OCI-LY1 (cell line): ENCODE measurements around the gene FOXN1.

Source experiments
- H2AFZ ChIP-seq: fragments of 200-600 bp; sonication (generic), shearing (Covaris generic); 2 replicates; pipeline ENCODE4 v1.6.0; 2014; ENCODE audit warnings: antibody characterized with exemption, mild to moderate bottlenecking, low read length
- H3F3A ChIP-seq: fragments of 200-600 bp; sonication (generic), shearing (Covaris generic); 2 replicates; pipeline ENCODE4 v1.6.0; 2014; ENCODE audit warnings: mild to moderate bottlenecking, antibody characterized with exemption, low read length, moderate library complexity; ENCODE audit not compliant: insufficient read depth
- H3K27ac ChIP-seq: fragments of 200-600 bp; sonication (generic); 2 replicates; pipeline ENCODE4 v1.5.1; 2014; ENCODE audit warnings: low read length, mixed run types, mild to moderate bottlenecking, low read depth; ENCODE audit not compliant: poor library complexity, severe bottlenecking
- H3K27me3 ChIP-seq: fragments of 200-600 bp; sonication (generic); 2 replicates; pipeline ENCODE4 v1.6.0; 2014; ENCODE audit warnings: antibody characterized with exemption, mild to moderate bottlenecking, low read length, moderate library complexity; ENCODE audit not compliant: insufficient read depth
- H3K36me3 ChIP-seq: fragments of 200-600 bp; sonication (generic); 2 replicates; pipeline ENCODE4 v1.6.1; 2014; ENCODE audit warnings: mild to moderate bottlenecking, antibody characterized with exemption, low read length, moderate library complexity, mixed read lengths; ENCODE audit not compliant: insufficient read depth
- H3K4me1 ChIP-seq: fragments of 200-600 bp; sonication (generic); 2 replicates; pipeline ENCODE4 v1.5.1; 2014; ENCODE audit warnings: mild to moderate bottlenecking, low read length, moderate library complexity; ENCODE audit not compliant: insufficient read depth, severe bottlenecking
- H3K4me2 ChIP-seq: fragments of 200-600 bp; sonication (generic), shearing (Covaris generic); 2 replicates; pipeline ENCODE4 v1.6.1; 2014; ENCODE audit warnings: low read length
- H3K4me3 ChIP-seq: fragments of 200-600 bp; sonication (generic); 2 replicates; pipeline ENCODE4 v1.5.1; 2014; ENCODE audit warnings: low read length, low read depth, mild to moderate bottlenecking, mixed read lengths; ENCODE audit not compliant: poor library complexity, severe bottlenecking
- H3K79me2 ChIP-seq: fragments of 200-600 bp; shearing (Covaris generic); 2 replicates; pipeline ENCODE4 v1.6.1; 2016; ENCODE audit warnings: mixed run types, low read length, mixed read lengths; ENCODE audit not compliant: insufficient read depth
- H3K9ac ChIP-seq: fragments of 200-600 bp; sonication (generic), shearing (Covaris generic); 2 replicates; pipeline ENCODE4 v1.6.1; 2014; ENCODE audit warnings: mild to moderate bottlenecking, low read length, mixed read lengths
- H3K9me2 ChIP-seq: fragments of 200-600 bp; sonication (generic), shearing (Covaris generic); 2 replicates; pipeline ENCODE4 v1.6.1; 2014; ENCODE audit warnings: low read depth, mild to moderate bottlenecking, low read length, mixed read lengths
- H3K9me3 ChIP-seq: fragments of 200-600 bp; shearing (Covaris generic); 2 replicates; pipeline ENCODE4 v1.6.1; 2014; ENCODE audit warnings: low read length, mixed read lengths
- H4K20me1 ChIP-seq: fragments of 200-600 bp; sonication (generic), shearing (Covaris generic); 2 replicates; pipeline ENCODE4 v1.6.0; 2016; ENCODE audit warnings: mild to moderate bottlenecking, low read length; ENCODE audit not compliant: insufficient read depth
- CTCF ChIP-seq: fragments of 200-600 bp; sonication (generic), shearing (Covaris generic); IDR thresholded peaks from 2 replicates; pipeline ENCODE4 v1.5.1; 2017; ENCODE audit warnings: mild to moderate bottlenecking, antibody characterized with exemption, low read length, moderate library complexity, mixed read lengths
- EZH2 ChIP-seq: fragments of 200-600 bp; sonication (generic), shearing (Covaris generic); IDR thresholded peaks from 2 replicates; pipeline ENCODE4 v1.8.0; 2017; ENCODE audit warnings: borderline replicate concordance, mixed run types, mild to moderate bottlenecking, antibody characterized with exemption, low read length, moderate library complexity, mixed read lengths

FOXN1 gene

GRCh38 chr17:28501421-28502284 lies 4.5 kb upstream of the FOXN1 start:
- Histone ChIP-seq H3K79me2 (no peaks in the 10 kb centered on the region), H3K4me2 (no peak overlapping the region), H3K4me3 (no peak overlapping the region), H3K9ac (no peak overlapping the region), H3F3A (no peaks in the 10 kb centered on the region), H4K20me1 (no peaks in the 10 kb centered on the region), H3K27me3 (no peaks in the 10 kb centered on the region; the same call in 1 of the 2 replicates), H3K9me3 (no peaks in the 10 kb centered on the region), H3K27ac (no peak overlapping the region), H3K9me2 (no peaks in the 10 kb centered on the region), H2AFZ (no peak overlapping the region), H3K36me3 (no peaks in the 10 kb centered on the region), H3K4me1 (no peaks in the 10 kb centered on the region)
- TF ChIP-seq EZH2 (no peak), CTCF (no peak)

GRCh38 chr17:28503420-28503819 lies 2.7 kb upstream of the FOXN1 start:
- Histone ChIP-seq H3K4me1 (no peaks in the 10 kb centered on the region), H3K9me3 (no peaks in the 10 kb centered on the region)
- no peak for TF ChIP-seq EZH2
- no peak for TF ChIP-seq CTCF

GRCh38 chr17:28506763-28507487 lies 777 bp downstream of the FOXN1 start:
- Histone ChIP-seq H3K27me3 (no peaks in the 10 kb centered on the region), H3K4me2 (no peak overlapping the region), H3K4me3 (no peak overlapping the region)

More at GRCh38 chr17:28503420-28503819, 2.7 kb upstream of the FOXN1 start:
- Histone ChIP-seq H3K4me2 (no peak overlapping the region), H3K27ac (no peak overlapping the region), H4K20me1 (no peaks in the 10 kb centered on the region), H3K79me2 (no peaks in the 10 kb centered on the region), H3K36me3 (no peaks in the 10 kb centered on the region), H3K9ac (no peak overlapping the region), H3K9me2 (no peaks in the 10 kb centered on the region), H3F3A (no peaks in the 10 kb centered on the region), H3K27me3 (no peaks in the 10 kb centered on the region; the same call in 1 of the 2 replicates), H3K4me3 (no peak overlapping the region), H2AFZ (no peak overlapping the region)

More at GRCh38 chr17:28506763-28507487, 777 bp downstream of the FOXN1 start:
- Histone ChIP-seq H4K20me1 (no peaks in the 10 kb centered on the region), H2AFZ (no peak overlapping the region), H3K9me3 (no peaks in the 10 kb centered on the region), H3K36me3 (no peaks in the 10 kb centered on the region), H3K9ac (no peak overlapping the region), H3K79me2 (no peaks in the 10 kb centered on the region), H3K9me2 (no peaks in the 10 kb centered on the region), H3K4me1 (no peaks in the 10 kb centered on the region), H3F3A (no peaks in the 10 kb centered on the region), H3K27ac (no peak overlapping the region)
- TF ChIP-seq CTCF (no peak), EZH2 (no peak)
